K562 (cell line): ENCODE measurements around the gene UVRAG.

Experiments used
- RAD21 ChIP-seq, 2 experiments: fragments of 250-450 bp in 1 of 2; fragments of 450-650 bp in 1 of 2; sonication (Bioruptor Pico) in 1 of 2; formaldehyde crosslinking in 1 of 2; IDR thresholded peaks in 1 of 2; conservative IDR thresholded peaks in 1 of 2; 2 replicates each; pipeline versions ENCODE4 v1.4.0 to v1.8.0; 2020 to 2022; ENCODE audit warnings: mild to moderate bottlenecking in 2 of 2, moderate library complexity in 1 of 2
- RB1 ChIP-seq: fragments of 450-650 bp; IDR thresholded peaks from 2 replicates; pipeline ENCODE4 v1.6.1; 2017; ENCODE audit warnings: low read depth, mild to moderate bottlenecking
- ZNF76 ChIP-seq: fragments of 250-450 bp; sonication (Bioruptor Pico); IDR thresholded peaks from 2 replicates; pipeline ENCODE4 v1.4.0; 2020; ENCODE audit warnings: mild to moderate bottlenecking, moderate library complexity, borderline replicate concordance

GRCh38 chr11:76087749-76088148 is 272.7 kb downstream of the UVRAG start:
- TF ChIP-seq RAD21 (CRISPR knock-in tag; conservative IDR thresholded peaks at IDR 0.05 in 1 of 2, IDR thresholded peaks at IDR 0.05 in 1 of 2) (no peak), RB1 (no peak), ZNF76 (CRISPR knock-in tag) (no peak)
